Adrenal gland (tissue), 5 donors: ENCODE measurements around the gene WIPF1.

Experiments used
- CTCF ChIP-seq, 6 experiments: fragments of 450-650 bp in 4 of 6; fragments of 200-600 bp in 2 of 6; sonication (generic) in 1 of 6; IDR thresholded peaks; 1 replicate in 5 of 6; 2 replicates in 1 of 6; pipeline versions ENCODE4 v1.5.1 to v1.8.0; 2016 to 2021; ENCODE audit warnings: antibody characterized with exemption in 6 of 6, mild to moderate bottlenecking in 2 of 6, moderate library complexity in 1 of 6
- POLR2A ChIP-seq, 2 donors: fragments of 450-650 bp; IDR thresholded peaks; one replicate each; pipeline ENCODE4 v1.6.1; 2017; ENCODE audit warnings: antibody characterized with exemption in 2 of 2, mild to moderate bottlenecking in 2 of 2, moderate library complexity in 1 of 2
- donor health status: DM: no; HTN: no; CAD: no.

GRCh38 chr2:174603280-174603679 is 5.7 kb upstream of the WIPF1 start:
- peak; percentile 32 to 61 (median 52) for TF ChIP-seq CTCF (IDR thresholded peaks at IDR 0.05)
- TF ChIP-seq POLR2A (IDR thresholded peaks at IDR 0.05): no peak
